GM23338 (cell line): ENCODE results near the gene PHACTR1. TPM values are rescaled to one million over a fixed set of nuclear protein-coding genes. Genes with fewer than 3 reads are reported as not detected.

Source experiments
- ATAC-seq: fragments of 200-7000 bp; cut with Tn5 transposase; 3 replicates; pipeline ENCODE4 v1.9.1; 2020
- DNase-seq: peaks from one replicate; pipeline ENCODE4 v3.0.0-alpha.2; 2015; ENCODE audit warnings: low spot score
- H2AFZ ChIP-seq: fragments of 200-600 bp; sonication (generic); 2 replicates; pipeline ENCODE4 v1.8.0; 2016; ENCODE audit warnings: antibody characterized with exemption, mild to moderate bottlenecking, moderate library complexity
- H3F3A ChIP-seq: fragments of 200-600 bp; sonication (generic); replicated peaks from 2 replicates; pipeline ENCODE4 v1.8.0; 2017; ENCODE audit warnings: antibody characterized with exemption, mixed run types, low read depth
- H3K27ac ChIP-seq: fragments of 200-600 bp; sonication (generic); 2 replicates; pipeline ENCODE4 v1.6.1; 2016; ENCODE audit warnings: low read depth
- H3K27me3 ChIP-seq: fragments of 200-600 bp; sonication (generic); 2 replicates; pipeline ENCODE4 v1.8.0; 2016; ENCODE audit warnings: mild to moderate bottlenecking, mixed run types, moderate library complexity; ENCODE audit not compliant: insufficient read depth
- H3K36me3 ChIP-seq: fragments of 200-600 bp; sonication (generic); 2 replicates; pipeline ENCODE4 v1.8.0; 2016; ENCODE audit warnings: mild to moderate bottlenecking; ENCODE audit not compliant: insufficient read depth
- H3K4me1 ChIP-seq: fragments of 200-600 bp; sonication (generic); 2 replicates; pipeline ENCODE4 v1.8.0; 2016; ENCODE audit warnings: mild to moderate bottlenecking, moderate library complexity; ENCODE audit not compliant: insufficient read depth
- H3K4me2 ChIP-seq: fragments of 200-600 bp; sonication (generic); 2 replicates; pipeline ENCODE4 v1.7.1; 2017; ENCODE audit warnings: mixed run types
- H3K4me3 ChIP-seq: fragments of 200-600 bp; sonication (generic); 2 replicates; pipeline ENCODE4 v1.6.1; 2016; ENCODE audit warnings: mixed run types
- H3K79me2 ChIP-seq: fragments of 200-600 bp; sonication (generic); replicated peaks from 2 replicates; pipeline ENCODE4 v1.8.0; 2017; ENCODE audit warnings: mild to moderate bottlenecking; ENCODE audit not compliant: insufficient read depth
- H3K9me2 ChIP-seq: fragments of 200-600 bp; sonication (generic); 2 replicates; pipeline ENCODE4 v1.8.0; 2017; ENCODE audit not compliant: insufficient read depth
- H4K20me1 ChIP-seq: fragments of 200-600 bp; sonication (generic); replicated peaks from 2 replicates; pipeline ENCODE4 v1.8.0; 2017; ENCODE audit warnings: mild to moderate bottlenecking; ENCODE audit not compliant: insufficient read depth
- H3K27ac Mint-ChIP-seq: 2 replicates; pipeline ENCODE4 v1.8.0; 2020; ENCODE audit warnings: inconsistent platforms, mild to moderate bottlenecking, moderate library complexity, mixed read lengths
- H3K27me3 Mint-ChIP-seq: 3 replicates; pipeline ENCODE4 v1.8.0; 2022; ENCODE audit warnings: low read depth, mild to moderate bottlenecking, moderate library complexity, mixed read lengths, inconsistent platforms; ENCODE audit not compliant: insufficient read depth, poor library complexity
- H3K36me3 Mint-ChIP-seq: 3 replicates; pipeline ENCODE4 v1.8.0; 2021; ENCODE audit warnings: low read depth, mild to moderate bottlenecking, inconsistent platforms, moderate library complexity, mixed read lengths
- H3K4me1 Mint-ChIP-seq: 3 replicates; pipeline ENCODE4 v1.8.0; 2020; ENCODE audit warnings: mild to moderate bottlenecking, inconsistent platforms, mixed read lengths
- H3K4me3 Mint-ChIP-seq: 3 replicates; pipeline ENCODE4 v1.8.0; 2021; ENCODE audit warnings: moderate library complexity, mild to moderate bottlenecking, inconsistent platforms, mixed read lengths
- H3K9me3 Mint-ChIP-seq: 3 replicates; pipeline ENCODE4 v1.8.0; 2020; ENCODE audit warnings: moderate library complexity, mild to moderate bottlenecking, inconsistent platforms, mixed read lengths
- CREB1 ChIP-seq: fragments of 250-450 bp; sonication (Bioruptor Pico); IDR thresholded peaks from 2 replicates; pipeline ENCODE4 v1.5.0; 2020; ENCODE audit warnings: low read depth, mild to moderate bottlenecking, moderate library complexity
- CTCF ChIP-seq, 2 experiments: fragments of 200-600 bp in 1 of 2; sonication (generic) in 1 of 2; conservative IDR thresholded peaks; 2 replicates each; pipeline versions ENCODE4 v1.5.1 to v1.6.1; 2016 to 2017; ENCODE audit warnings: antibody characterized with exemption in 2 of 2, low read depth in 2 of 2, mild to moderate bottlenecking in 2 of 2, moderate library complexity in 1 of 2
- ETS1 ChIP-seq: IDR thresholded peaks from 2 replicates; pipeline ENCODE4 v1.6.1; 2016; ENCODE audit warnings: antibody characterized with exemption
- EZH2phosphoT487 ChIP-seq: fragments of 200-600 bp; sonication (generic); IDR thresholded peaks from one replicate; pipeline ENCODE4 v1.8.1; 2018; ENCODE audit warnings: antibody characterized with exemption; ENCODE audit not compliant: unreplicated experiment
- NANOG ChIP-seq: IDR thresholded peaks from 2 replicates; pipeline ENCODE4 v1.6.1; 2016; ENCODE audit warnings: antibody characterized with exemption, borderline replicate concordance
- POLR2AphosphoS5 ChIP-seq: IDR thresholded peaks from 2 replicates; pipeline ENCODE4 v1.6.1; 2016; ENCODE audit warnings: antibody characterized with exemption, low read depth
- REST ChIP-seq: IDR thresholded peaks from one replicate; pipeline ENCODE4 v1.6.1; 2018; ENCODE audit warnings: antibody characterized with exemption; ENCODE audit not compliant: unreplicated experiment
- ZNF114 ChIP-seq: fragments of 250-450 bp; sonication (Bioruptor Pico); IDR thresholded peaks from 2 replicates; pipeline ENCODE4 v1.5.0; 2020; ENCODE audit warnings: mild to moderate bottlenecking, moderate library complexity
- polyA plus RNA-seq: library from polyadenylated mRNA; unstranded; fragments of >200 nt; fragmentation: Nextera tagmentation; extraction: Ambion mirVana; gene quantifications from 2 replicates; pipeline ENCODE4 v1.2.1, GENCODE V29; 2016
- total RNA-seq: library from RNA; depleted of rRNA; stranded (reverse); fragments of >200 nt; shearing (Covaris generic); gene quantifications from 2 replicates; pipeline ENCODE4 v1.2.3, GENCODE V29; 2014
- TF ChIP-seq, protein P1 (sequence below): fragments of 250-450 bp; sonication (Bioruptor Pico); IDR thresholded peaks from 2 replicates; pipeline ENCODE4 v1.5.0; 2020; ENCODE audit warnings: mild to moderate bottlenecking, moderate library complexity

PHACTR1 gene
- total and polyA plus RNA-seq, 2 experiments from 2014 or later, result 5.9 to 19.3 TPM

- no peak overlapping the region for H3K4me3 ChIP-seq
- H2AFZ ChIP-seq, result no peak overlapping the region
- no peaks in the 10 kb centered on the region for H3F3A ChIP-seq
- H3K9me3 Mint-ChIP-seq, result peaks cover 4% of the 10 kb centered on the region; the same call in 2 of the 3 replicates
- no peaks in the 10 kb centered on the region; the same call in none of the 2 replicates for H3K9me2 ChIP-seq
- H3K27ac ChIP-seq, result no peak overlapping the region
- H3K79me2 ChIP-seq, result no peaks in the 10 kb centered on the region
- H3K36me3 Mint-ChIP-seq, result peaks cover 5% of the 10 kb centered on the region; the same call in 2 of the 3 replicates
- ATAC-seq (no peak), DNase-seq (no peak)
- no peaks in the 10 kb centered on the region for H4K20me1 ChIP-seq
- no peak overlapping the region for H3K4me3 Mint-ChIP-seq
- no peaks in the 10 kb centered on the region for H3K36me3 ChIP-seq
- peaks cover 6% of the 10 kb centered on the region; the same call in 2 of the 3 replicates for H3K4me1 Mint-ChIP-seq
- no peaks in the 10 kb centered on the region for H3K27me3 ChIP-seq
- TF ChIP-seq ZNF114 (CRISPR knock-in tag), result no peak
- TF ChIP-seq EZH2phosphoT487, result no peak
- TF ChIP-seq CREB1, result no peak
- TF ChIP-seq CTCF (conservative IDR thresholded peaks at IDR 0.05; ENCODE audit: low read depth in 2 of 2), result no peak
- no peak for TF ChIP-seq REST
- TF ChIP-seq POLR2AphosphoS5, result no peak
- H3K4me2 ChIP-seq, result no peak overlapping the region
- no peaks in the 10 kb centered on the region for H3K4me1 ChIP-seq
- peaks cover 2% of the 10 kb centered on the region for H3K27me3 Mint-ChIP-seq
- H3K27ac Mint-ChIP-seq, result no peak overlapping the region
Observed at GRCh38 chr6:12832226-12832735, 115.7 kb downstream of the PHACTR1 start.

DNA sequence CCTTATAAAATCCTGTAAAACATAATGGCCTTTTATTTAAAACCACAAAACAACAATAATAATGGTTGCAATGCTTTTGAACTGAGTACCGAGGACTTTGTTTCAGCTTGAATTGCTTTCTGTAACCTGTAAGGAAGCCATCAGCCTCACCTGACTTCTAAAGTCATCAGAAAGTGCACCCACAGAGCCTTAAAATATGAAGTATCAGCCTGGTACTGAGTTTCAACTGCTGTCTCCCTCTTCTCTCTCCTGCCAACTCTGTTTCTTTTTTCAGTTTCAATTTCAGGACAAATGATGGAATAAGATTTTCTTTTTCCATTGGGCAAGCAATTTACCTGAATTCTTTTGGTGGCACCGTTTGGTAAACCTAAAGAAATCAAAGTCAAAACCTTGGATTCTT, 119.4 kb downstream of the PHACTR1 start:
- ATAC-seq (no peak), DNase-seq (no peak)
- Mint-ChIP-seq H3K27me3 (peaks cover 2% of the 10 kb centered on the region), H3K36me3 (peaks cover 14% of the 10 kb centered on the region; the same call in 2 of the 3 replicates), H3K4me3 (no peak overlapping the region), H3K4me1 (peaks cover 14% of the 10 kb centered on the region; the same call in 2 of the 3 replicates), H3K27ac (no peak overlapping the region), H3K9me3 (peaks cover 11% of the 10 kb centered on the region)
- Histone ChIP-seq H3K4me2 (no peak overlapping the region), H3K79me2 (no peaks in the 10 kb centered on the region), H3K4me1 (no peaks in the 10 kb centered on the region), H3K36me3 (no peaks in the 10 kb centered on the region), H3K9me2 (no peaks in the 10 kb centered on the region; the same call in none of the 2 replicates), H4K20me1 (no peaks in the 10 kb centered on the region), H3K27me3 (no peaks in the 10 kb centered on the region), H3K4me3 (no peak overlapping the region), H3F3A (no peaks in the 10 kb centered on the region), H3K27ac (no peak overlapping the region), H2AFZ (no peak overlapping the region)
- no peak for TF ChIP-seq ZNF114 (CRISPR knock-in tag)
- no peak for TF ChIP-seq ETS1
- TF ChIP-seq NANOG, result no peak
- no peak for TF ChIP-seq POLR2AphosphoS5
- TF ChIP-seq, protein P1, sequence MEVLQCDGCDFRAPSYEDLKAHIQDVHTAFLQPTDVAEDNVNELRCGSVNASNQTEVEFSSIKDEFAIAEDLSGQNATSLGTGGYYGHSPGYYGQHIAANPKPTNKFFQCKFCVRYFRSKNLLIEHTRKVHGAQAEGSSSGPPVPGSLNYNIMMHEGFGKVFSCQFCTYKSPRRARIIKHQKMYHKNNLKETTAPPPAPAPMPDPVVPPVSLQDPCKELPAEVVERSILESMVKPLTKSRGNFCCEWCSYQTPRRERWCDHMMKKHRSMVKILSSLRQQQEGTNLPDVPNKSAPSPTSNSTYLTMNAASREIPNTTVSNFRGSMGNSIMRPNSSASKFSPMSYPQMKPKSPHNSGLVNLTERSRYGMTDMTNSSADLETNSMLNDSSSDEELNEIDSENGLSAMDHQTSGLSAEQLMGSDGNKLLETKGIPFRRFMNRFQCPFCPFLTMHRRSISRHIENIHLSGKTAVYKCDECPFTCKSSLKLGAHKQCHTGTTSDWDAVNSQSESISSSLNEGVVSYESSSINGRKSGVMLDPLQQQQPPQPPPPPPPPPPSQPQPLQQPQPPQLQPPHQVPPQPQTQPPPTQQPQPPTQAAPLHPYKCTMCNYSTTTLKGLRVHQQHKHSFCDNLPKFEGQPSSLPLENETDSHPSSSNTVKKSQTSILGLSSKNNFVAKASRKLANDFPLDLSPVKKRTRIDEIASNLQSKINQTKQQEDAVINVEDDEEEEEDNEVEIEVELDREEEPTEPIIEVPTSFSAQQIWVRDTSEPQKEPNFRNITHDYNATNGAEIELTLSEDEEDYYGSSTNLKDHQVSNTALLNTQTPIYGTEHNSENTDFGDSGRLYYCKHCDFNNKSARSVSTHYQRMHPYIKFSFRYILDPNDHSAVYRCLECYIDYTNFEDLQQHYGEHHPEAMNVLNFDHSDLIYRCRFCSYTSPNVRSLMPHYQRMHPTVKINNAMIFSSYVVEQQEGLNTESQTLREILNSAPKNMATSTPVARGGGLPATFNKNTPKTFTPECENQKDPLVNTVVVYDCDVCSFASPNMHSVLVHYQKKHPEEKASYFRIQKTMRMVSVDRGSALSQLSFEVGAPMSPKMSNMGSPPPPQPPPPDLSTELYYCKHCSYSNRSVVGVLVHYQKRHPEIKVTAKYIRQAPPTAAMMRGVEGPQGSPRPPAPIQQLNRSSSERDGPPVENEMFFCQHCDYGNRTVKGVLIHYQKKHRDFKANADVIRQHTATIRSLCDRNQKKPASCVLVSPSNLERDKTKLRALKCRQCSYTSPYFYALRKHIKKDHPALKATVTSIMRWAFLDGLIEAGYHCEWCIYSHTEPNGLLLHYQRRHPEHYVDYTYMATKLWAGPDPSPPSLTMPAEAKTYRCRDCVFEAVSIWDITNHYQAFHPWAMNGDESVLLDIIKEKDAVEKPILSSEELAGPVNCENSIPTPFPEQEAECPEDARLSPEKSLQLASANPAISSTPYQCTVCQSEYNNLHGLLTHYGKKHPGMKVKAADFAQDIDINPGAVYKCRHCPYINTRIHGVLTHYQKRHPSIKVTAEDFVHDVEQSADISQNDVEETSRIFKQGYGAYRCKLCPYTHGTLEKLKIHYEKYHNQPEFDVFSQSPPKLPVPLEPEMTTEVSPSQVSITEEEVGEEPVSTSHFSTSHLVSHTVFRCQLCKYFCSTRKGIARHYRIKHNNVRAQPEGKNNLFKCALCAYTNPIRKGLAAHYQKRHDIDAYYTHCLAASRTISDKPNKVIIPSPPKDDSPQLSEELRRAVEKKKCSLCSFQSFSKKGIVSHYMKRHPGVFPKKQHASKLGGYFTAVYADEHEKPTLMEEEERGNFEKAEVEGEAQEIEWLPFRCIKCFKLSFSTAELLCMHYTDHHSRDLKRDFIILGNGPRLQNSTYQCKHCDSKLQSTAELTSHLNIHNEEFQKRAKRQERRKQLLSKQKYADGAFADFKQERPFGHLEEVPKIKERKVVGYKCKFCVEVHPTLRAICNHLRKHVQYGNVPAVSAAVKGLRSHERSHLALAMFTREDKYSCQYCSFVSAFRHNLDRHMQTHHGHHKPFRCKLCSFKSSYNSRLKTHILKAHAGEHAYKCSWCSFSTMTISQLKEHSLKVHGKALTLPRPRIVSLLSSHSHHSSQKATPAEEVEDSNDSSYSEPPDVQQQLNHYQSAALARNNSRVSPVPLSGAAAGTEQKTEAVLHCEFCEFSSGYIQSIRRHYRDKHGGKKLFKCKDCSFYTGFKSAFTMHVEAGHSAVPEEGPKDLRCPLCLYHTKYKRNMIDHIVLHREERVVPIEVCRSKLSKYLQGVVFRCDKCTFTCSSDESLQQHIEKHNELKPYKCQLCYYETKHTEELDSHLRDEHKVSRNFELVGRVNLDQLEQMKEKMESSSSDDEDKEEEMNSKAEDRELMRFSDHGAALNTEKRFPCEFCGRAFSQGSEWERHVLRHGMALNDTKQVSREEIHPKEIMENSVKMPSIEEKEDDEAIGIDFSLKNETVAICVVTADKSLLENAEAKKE (CRISPR knock-in tag), result no peak
